ENCODE measurements around the gene RBBP8NL.

Gene RBBP8NL

DNA sequence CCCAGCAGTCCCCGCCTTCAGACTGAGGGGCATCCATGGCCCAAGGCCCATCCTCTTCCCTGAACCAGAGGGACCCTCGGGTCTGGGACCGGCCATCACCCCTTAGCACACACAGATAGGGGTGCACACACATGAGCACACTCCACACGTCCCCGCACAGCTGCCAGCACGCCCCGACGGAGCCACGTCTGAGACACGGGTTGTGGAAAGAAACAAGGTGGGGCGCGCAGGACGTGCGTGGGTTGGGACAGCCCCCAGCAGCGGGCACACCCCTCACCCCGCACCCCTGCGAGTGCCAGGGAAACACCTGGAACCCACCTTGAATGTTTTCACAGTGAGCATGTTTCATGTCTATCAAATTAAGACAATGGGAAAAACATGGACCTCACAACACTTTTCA, 42.0 kb upstream of the RBBP8NL start:
- H3K27me3 ChIP-seq (replicated peaks; ENCODE audit: control insufficient read depth, insufficient read depth, low read length) = peaks cover 50% of the 10 kb centered on the region
- DNase-seq (ENCODE audit: low read depth) = no peak

GRCh38 chr20:62466806-62467537, 39.6 kb upstream of the RBBP8NL start:
- Histone ChIP-seq H3K27me3 (replicated peaks; ENCODE audit: control insufficient read depth, insufficient read depth, low read length) (peaks cover 44% of the 10 kb centered on the region), H3K9ac (ENCODE audit: low read length) (no peak overlapping the region), H3K36me3 (ENCODE audit: control insufficient read depth, insufficient read depth, low read length, severe bottlenecking) (no peaks in the 10 kb centered on the region), H3K4me3 (ENCODE audit: low read length) (no peak overlapping the region), H3K4me1 (ENCODE audit: control insufficient read depth, insufficient read depth, low read length) (no peaks in the 10 kb centered on the region), H3K9me3 (ENCODE audit: control insufficient read depth, low read length) (no peaks in the 10 kb centered on the region)
- DNase-seq (ENCODE audit: low read depth) = no peak

More for the DNA sequence above, 42.0 kb upstream of the RBBP8NL start:
- no peaks in the 10 kb centered on the region for H3K9me3 ChIP-seq (ENCODE audit: control insufficient read depth, low read length)
- no peaks in the 10 kb centered on the region for H3K4me1 ChIP-seq (ENCODE audit: control insufficient read depth, insufficient read depth, low read length)
- no peak overlapping the region for H3K4me3 ChIP-seq (ENCODE audit: low read length)
- H3K9ac ChIP-seq (ENCODE audit: low read length) = no peak overlapping the region
- no peaks in the 10 kb centered on the region for H3K36me3 ChIP-seq (ENCODE audit: control insufficient read depth, insufficient read depth, low read length, severe bottlenecking)

DNA sequence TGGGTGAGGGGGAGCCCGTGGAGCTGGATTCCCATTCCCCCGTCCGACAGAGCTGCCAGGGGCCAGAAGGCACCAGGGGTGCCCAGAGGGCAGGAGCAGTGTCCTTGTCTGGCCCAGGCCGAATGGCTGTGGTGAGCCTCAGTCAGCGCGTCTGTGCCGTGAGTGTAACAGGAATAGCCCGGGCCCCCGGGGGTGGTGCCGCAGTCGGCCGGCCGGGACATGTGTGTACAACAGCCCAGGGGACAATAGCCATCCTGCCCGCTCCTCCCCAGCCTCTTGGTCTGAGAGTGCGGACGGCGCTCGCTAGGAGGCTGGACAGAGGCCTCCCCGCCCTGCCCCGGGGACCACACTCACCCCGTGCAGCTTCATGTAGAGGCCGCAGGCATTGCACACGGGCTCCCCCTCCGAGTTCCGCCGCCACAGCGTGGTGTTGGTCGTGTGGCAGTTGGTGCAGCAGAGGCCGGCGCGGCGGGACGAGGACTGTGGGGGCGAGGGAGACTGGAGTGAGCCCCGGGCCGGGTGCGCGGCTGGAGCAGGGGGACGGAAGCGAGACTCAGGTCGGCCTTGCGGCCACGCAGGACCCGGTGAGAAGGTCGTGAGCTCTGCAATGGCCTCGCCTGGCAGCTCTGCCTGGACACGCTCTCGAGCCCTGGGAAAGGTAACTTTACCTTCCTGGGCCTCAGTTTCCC, 38.9 kb upstream of the RBBP8NL start:
- Histone ChIP-seq H3K9ac (ENCODE audit: low read length) (no peak overlapping the region), H3K9me3 (ENCODE audit: control insufficient read depth, low read length) (no peaks in the 10 kb centered on the region), H3K27me3 (replicated peaks; ENCODE audit: control insufficient read depth, insufficient read depth, low read length) (peaks cover 48% of the 10 kb centered on the region), H3K4me1 (ENCODE audit: control insufficient read depth, insufficient read depth, low read length) (no peaks in the 10 kb centered on the region), H3K36me3 (ENCODE audit: control insufficient read depth, insufficient read depth, low read length, severe bottlenecking) (no peaks in the 10 kb centered on the region), H3K4me3 (ENCODE audit: low read length) (no peak overlapping the region)
- no peak for DNase-seq (ENCODE audit: low read depth)

- Histone ChIP-seq H3K4me1 (ENCODE audit: control insufficient read depth, insufficient read depth, low read length) (no peaks in the 10 kb centered on the region), H3K27me3 (replicated peaks; ENCODE audit: control insufficient read depth, insufficient read depth, low read length) (peaks cover 45% of the 10 kb centered on the region)
Observed at GRCh38 chr20:62464990-62465389, 37.7 kb upstream of the RBBP8NL start.

GRCh38 chr20:62464425-62464770, 37.1 kb upstream of the RBBP8NL start:
- H3K27me3 ChIP-seq (replicated peaks; ENCODE audit: control insufficient read depth, insufficient read depth, low read length) = peaks cover 39% of the 10 kb centered on the region

More at GRCh38 chr20:62464990-62465389, 37.7 kb upstream of the RBBP8NL start:
- DNase-seq (ENCODE audit: low read depth) = no peak
- Histone ChIP-seq H3K36me3 (ENCODE audit: control insufficient read depth, insufficient read depth, low read length, severe bottlenecking) (no peaks in the 10 kb centered on the region), H3K9me3 (ENCODE audit: control insufficient read depth, low read length) (no peaks in the 10 kb centered on the region), H3K9ac (ENCODE audit: low read length) (no peak overlapping the region), H3K4me3 (ENCODE audit: low read length) (no peak overlapping the region)

DNA sequence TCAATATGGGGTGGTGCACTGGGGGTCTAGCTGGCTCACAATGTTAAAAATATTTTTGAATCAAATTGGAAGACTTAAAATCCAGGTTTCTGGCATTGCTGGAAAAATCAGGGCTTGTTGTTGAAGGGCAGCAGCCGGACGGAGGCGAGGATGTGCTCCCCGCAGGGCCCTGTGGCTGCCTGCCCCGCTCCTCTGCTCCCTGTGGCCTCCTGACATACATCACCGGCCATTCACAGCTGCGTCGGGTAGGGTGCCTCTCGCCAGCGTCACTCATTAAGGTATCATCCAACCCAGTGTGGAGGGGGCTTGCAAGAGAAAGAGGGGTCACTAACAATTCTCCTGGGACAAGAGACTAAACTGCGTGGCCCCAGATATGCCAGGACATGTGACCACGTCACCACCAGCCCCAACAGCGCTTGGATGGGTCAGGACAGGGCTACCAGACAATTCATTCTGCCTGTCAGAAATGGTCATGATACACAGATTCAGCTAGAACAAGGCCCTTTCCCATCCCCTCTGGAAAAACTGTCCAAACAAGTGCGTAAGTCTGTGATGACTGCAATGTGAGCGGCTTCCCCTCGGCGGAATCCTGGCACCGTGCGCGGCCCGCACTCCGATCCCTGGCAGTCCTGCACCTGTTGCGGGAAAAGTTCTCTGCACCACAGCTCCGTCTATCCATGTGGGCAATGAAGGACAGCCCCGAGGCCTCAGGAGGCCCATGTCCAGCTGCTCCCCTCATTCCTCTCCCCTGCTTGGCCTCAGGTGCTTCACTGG, 36.5 kb upstream of the RBBP8NL start:
- H3K4me1 ChIP-seq (ENCODE audit: control insufficient read depth, insufficient read depth, low read length) = no peaks in the 10 kb centered on the region
- H3K27me3 ChIP-seq (replicated peaks; ENCODE audit: control insufficient read depth, insufficient read depth, low read length) = peaks cover 38% of the 10 kb centered on the region
- no peaks in the 10 kb centered on the region for H3K9me3 ChIP-seq (ENCODE audit: control insufficient read depth, low read length)
- H3K36me3 ChIP-seq (ENCODE audit: control insufficient read depth, insufficient read depth, low read length, severe bottlenecking) = no peaks in the 10 kb centered on the region
- no peak overlapping the region for H3K9ac ChIP-seq (ENCODE audit: low read length)
- H3K4me3 ChIP-seq (ENCODE audit: low read length) = no peak overlapping the region
- DNase-seq (ENCODE audit: low read depth) = no peak

More at GRCh38 chr20:62464425-62464770, 37.1 kb upstream of the RBBP8NL start:
- H3K36me3 ChIP-seq (ENCODE audit: control insufficient read depth, insufficient read depth, low read length, severe bottlenecking) = no peaks in the 10 kb centered on the region
- no peak overlapping the region for H3K9ac ChIP-seq (ENCODE audit: low read length)
- no peaks in the 10 kb centered on the region for H3K4me1 ChIP-seq (ENCODE audit: control insufficient read depth, insufficient read depth, low read length)
- H3K9me3 ChIP-seq (ENCODE audit: control insufficient read depth, low read length) = no peaks in the 10 kb centered on the region
- H3K4me3 ChIP-seq (ENCODE audit: low read length) = no peak overlapping the region
- no peak for DNase-seq (ENCODE audit: low read depth)

- H3K9ac ChIP-seq (ENCODE audit: low read length) = no peak overlapping the region
- H3K27me3 ChIP-seq (replicated peaks; ENCODE audit: control insufficient read depth, insufficient read depth, low read length) = peaks cover 35% of the 10 kb centered on the region
- no peak for DNase-seq (ENCODE audit: low read depth)
- no peaks in the 10 kb centered on the region for H3K36me3 ChIP-seq (ENCODE audit: control insufficient read depth, insufficient read depth, low read length, severe bottlenecking)
- no peaks in the 10 kb centered on the region for H3K9me3 ChIP-seq (ENCODE audit: control insufficient read depth, low read length)
- no peaks in the 10 kb centered on the region for H3K4me1 ChIP-seq (ENCODE audit: control insufficient read depth, insufficient read depth, low read length)
- no peak overlapping the region for H3K4me3 ChIP-seq (ENCODE audit: low read length)
Observed at GRCh38 chr20:62462976-62463592, 35.7 kb upstream of the RBBP8NL start.

DNA sequence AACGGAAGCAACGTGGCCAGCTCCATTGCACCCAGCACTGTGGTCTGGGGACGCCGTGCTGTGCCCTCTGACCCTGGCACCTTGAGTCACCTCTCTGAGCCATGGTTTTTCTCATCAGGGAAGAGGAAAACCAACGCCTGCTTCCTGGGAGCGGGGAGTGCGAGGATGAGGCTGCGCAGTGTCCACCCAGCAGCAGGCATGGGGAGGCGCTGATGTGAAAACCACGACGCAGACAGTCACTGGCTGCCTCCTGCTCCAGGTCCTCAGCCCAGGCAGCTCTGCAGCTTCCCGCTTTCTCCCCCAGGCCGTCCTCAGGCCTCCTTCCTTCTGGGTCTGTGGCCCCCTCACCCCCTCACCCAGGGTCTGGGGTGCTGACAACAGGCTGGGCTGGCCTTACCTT, 34.5 kb upstream of the RBBP8NL start:
- no peak overlapping the region for H3K9ac ChIP-seq (ENCODE audit: low read length)
- no peaks in the 10 kb centered on the region for H3K9me3 ChIP-seq (ENCODE audit: control insufficient read depth, low read length)
- no peak for DNase-seq (ENCODE audit: low read depth)
- H3K4me3 ChIP-seq (ENCODE audit: low read length) = no peak overlapping the region
- H3K4me1 ChIP-seq (ENCODE audit: control insufficient read depth, insufficient read depth, low read length) = no peaks in the 10 kb centered on the region
- H3K27me3 ChIP-seq (replicated peaks; ENCODE audit: control insufficient read depth, insufficient read depth, low read length) = peaks cover 41% of the 10 kb centered on the region
- H3K36me3 ChIP-seq (ENCODE audit: control insufficient read depth, insufficient read depth, low read length, severe bottlenecking) = no peaks in the 10 kb centered on the region

DNA sequence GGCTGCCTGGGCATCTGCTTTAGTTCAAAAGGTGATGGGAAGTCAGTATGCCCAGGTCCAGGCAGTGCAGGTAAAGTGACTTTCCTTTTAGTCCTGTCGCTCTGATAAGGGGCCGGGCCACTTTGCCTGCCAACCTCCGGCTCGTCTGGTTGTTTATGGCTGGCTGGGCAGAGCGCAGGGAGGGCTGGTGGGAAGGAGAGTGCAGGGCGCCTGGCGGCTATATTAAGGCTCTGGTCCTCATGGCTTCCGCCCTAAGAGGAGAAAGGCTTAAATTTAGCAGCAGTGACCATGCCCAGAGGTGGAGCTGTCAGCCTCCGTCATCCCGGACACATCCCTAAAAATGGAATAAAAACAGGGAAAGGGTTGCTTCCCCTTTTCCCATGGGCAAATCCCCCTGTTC, 33.8 kb upstream of the RBBP8NL start:
- Histone ChIP-seq H3K9me3 (ENCODE audit: control insufficient read depth, low read length) (no peaks in the 10 kb centered on the region), H3K9ac (ENCODE audit: low read length) (no peak overlapping the region), H3K4me1 (ENCODE audit: control insufficient read depth, insufficient read depth, low read length) (no peaks in the 10 kb centered on the region), H3K27me3 (replicated peaks; ENCODE audit: control insufficient read depth, insufficient read depth, low read length) (peaks cover 43% of the 10 kb centered on the region), H3K36me3 (ENCODE audit: control insufficient read depth, insufficient read depth, low read length, severe bottlenecking) (no peaks in the 10 kb centered on the region), H3K4me3 (ENCODE audit: low read length) (no peak overlapping the region)
- DNase-seq (ENCODE audit: low read depth) = no peak

DNA sequence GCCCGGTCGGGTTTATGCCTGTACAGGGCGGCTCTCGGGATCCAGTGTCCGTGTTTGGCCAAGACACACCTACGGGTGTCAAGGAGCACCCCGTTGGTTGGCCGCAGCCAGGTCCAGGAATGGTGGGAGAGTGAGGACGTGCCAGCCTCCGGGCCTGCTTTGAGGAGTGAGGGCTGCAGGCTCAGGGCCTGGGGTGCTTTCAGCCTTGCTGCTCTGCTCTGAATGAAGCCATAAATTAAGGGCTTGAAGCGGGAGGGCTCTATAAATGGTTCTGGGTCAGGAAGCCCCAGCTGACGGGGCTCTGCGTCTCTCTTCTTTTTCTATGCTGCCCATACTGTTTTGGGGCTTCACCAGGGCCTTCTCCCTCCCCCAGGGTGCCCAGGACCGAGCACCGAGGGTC, 33.3 kb upstream of the RBBP8NL start:
- Histone ChIP-seq H3K36me3 (ENCODE audit: control insufficient read depth, insufficient read depth, low read length, severe bottlenecking) (no peaks in the 10 kb centered on the region), H3K9me3 (ENCODE audit: control insufficient read depth, low read length) (no peaks in the 10 kb centered on the region), H3K9ac (ENCODE audit: low read length) (no peak overlapping the region), H3K27me3 (replicated peaks; ENCODE audit: control insufficient read depth, insufficient read depth, low read length) (peaks cover 48% of the 10 kb centered on the region), H3K4me1 (ENCODE audit: control insufficient read depth, insufficient read depth, low read length) (no peaks in the 10 kb centered on the region), H3K4me3 (ENCODE audit: low read length) (no peak overlapping the region)
- no peak for DNase-seq (ENCODE audit: low read depth)

DNA sequence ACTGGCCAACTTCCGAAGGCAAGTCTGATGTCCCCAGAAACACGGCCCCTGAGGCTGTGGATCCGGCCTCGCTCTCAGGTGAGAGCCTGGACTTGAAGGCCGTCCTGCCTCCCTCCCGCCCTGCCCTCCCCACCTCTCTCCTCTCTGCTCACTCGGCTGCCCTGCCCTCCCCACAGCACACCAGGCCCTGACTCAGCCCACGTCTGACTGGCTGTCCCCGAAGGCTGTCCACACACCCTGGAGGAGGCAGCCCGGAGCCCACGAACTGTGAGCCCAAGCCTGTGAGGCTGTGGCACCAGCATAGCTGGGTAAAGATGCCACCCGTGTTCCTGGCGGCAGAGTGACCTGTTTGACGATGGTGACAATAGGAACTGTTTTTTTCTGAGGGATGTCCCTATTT, 32.1 kb upstream of the RBBP8NL start:
- H3K9me3 ChIP-seq (ENCODE audit: control insufficient read depth, low read length) = no peaks in the 10 kb centered on the region
- peaks cover 53% of the 10 kb centered on the region for H3K27me3 ChIP-seq (replicated peaks; ENCODE audit: control insufficient read depth, insufficient read depth, low read length)
- no peaks in the 10 kb centered on the region for H3K36me3 ChIP-seq (ENCODE audit: control insufficient read depth, insufficient read depth, low read length, severe bottlenecking)
- no peaks in the 10 kb centered on the region for H3K4me1 ChIP-seq (ENCODE audit: control insufficient read depth, insufficient read depth, low read length)
- H3K9ac ChIP-seq (ENCODE audit: low read length) = no peak overlapping the region
- no peak overlapping the region for H3K4me3 ChIP-seq (ENCODE audit: low read length)
- no peak for DNase-seq (ENCODE audit: low read depth)
